ENCODE data around the gene THSD4.

- TF ChIP-seq, protein P1, sequence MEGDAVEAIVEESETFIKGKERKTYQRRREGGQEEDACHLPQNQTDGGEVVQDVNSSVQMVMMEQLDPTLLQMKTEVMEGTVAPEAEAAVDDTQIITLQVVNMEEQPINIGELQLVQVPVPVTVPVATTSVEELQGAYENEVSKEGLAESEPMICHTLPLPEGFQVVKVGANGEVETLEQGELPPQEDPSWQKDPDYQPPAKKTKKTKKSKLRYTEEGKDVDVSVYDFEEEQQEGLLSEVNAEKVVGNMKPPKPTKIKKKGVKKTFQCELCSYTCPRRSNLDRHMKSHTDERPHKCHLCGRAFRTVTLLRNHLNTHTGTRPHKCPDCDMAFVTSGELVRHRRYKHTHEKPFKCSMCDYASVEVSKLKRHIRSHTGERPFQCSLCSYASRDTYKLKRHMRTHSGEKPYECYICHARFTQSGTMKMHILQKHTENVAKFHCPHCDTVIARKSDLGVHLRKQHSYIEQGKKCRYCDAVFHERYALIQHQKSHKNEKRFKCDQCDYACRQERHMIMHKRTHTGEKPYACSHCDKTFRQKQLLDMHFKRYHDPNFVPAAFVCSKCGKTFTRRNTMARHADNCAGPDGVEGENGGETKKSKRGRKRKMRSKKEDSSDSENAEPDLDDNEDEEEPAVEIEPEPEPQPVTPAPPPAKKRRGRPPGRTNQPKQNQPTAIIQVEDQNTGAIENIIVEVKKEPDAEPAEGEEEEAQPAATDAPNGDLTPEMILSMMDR (conservative IDR thresholded peaks at IDR 0.05; ENCODE audit: low read depth, low read length) = no peak
- no peak for TF ChIP-seq EZH2 (IDR thresholded peaks at IDR 0.05; ENCODE audit: low read length, unreplicated experiment)
Measured at GRCh38 chr15:71789616-71790015, 674.3 kb downstream of the THSD4 start.
